Esophagus muscularis mucosa (tissue), 4 donors: ENCODE results near the gene TAS1R1.

Experiments
- CTCF ChIP-seq, 3 experiments: fragments of 200-600 bp in 2 of 3; fragments of 450-650 bp in 1 of 3; sonication (generic) in 2 of 3; IDR thresholded peaks; one replicate each; pipeline ENCODE4 v1.5.1; 2017 to 2019; ENCODE audit warnings: antibody characterized with exemption in 3 of 3, mild to moderate bottlenecking in 2 of 3, moderate library complexity in 1 of 3
- EP300 ChIP-seq: sonication (generic); formaldehyde crosslinking; IDR thresholded peaks from one replicate; pipeline ENCODE4 v1.6.1; 2017; ENCODE audit warnings: antibody characterized with exemption
- POLR2A ChIP-seq: fragments of 450-650 bp; IDR thresholded peaks from one replicate; pipeline ENCODE4 v1.6.1; 2017; ENCODE audit warnings: antibody characterized with exemption, moderate library complexity, mild to moderate bottlenecking, low read depth

- TF ChIP-seq POLR2A (no peak), CTCF (IDR thresholded peaks at IDR 0.05) (no peak), EP300 (no peak)
These were observed 45.7 kb upstream of the TAS1R1 start for GRCh38 chr1:6509220-6509918.
